SW480 (cell line): Measurements from ENCODE around the gene ITIH2.
"Not testable (repeated sequence)": the region's sequence is repeated elsewhere in the genome, so short reads cannot be mapped to it uniquely, and the experiment has no call there.

Experiments used
- DNase-seq: peaks from one replicate; pipeline ENCODE4 v3.0.0-alpha.2; 2016; ENCODE audit warnings: low spot score

Gene ITIH2

GRCh38 chr10:7697426-7697825 lies 5.7 kb upstream of the ITIH2 start:
- DNase-seq = no peak

GRCh38 chr10:7700577-7701125 lies 2.5 kb upstream of the ITIH2 start:
- no peak for DNase-seq

GRCh38 chr10:7701158-7701742 lies 1.9 kb upstream of the ITIH2 start:
- no peak for DNase-seq

- no peak for DNase-seq
These were observed 766 bp upstream of the ITIH2 start for GRCh38 chr10:7702288-7702812.

- no peak for DNase-seq
These were observed 1.2 kb downstream of the ITIH2 start for GRCh38 chr10:7704071-7705016.

GRCh38 chr10:7705341-7705740 lies 2.2 kb downstream of the ITIH2 start:
- no peak for DNase-seq

GRCh38 chr10:7706534-7707073 lies 3.5 kb downstream of the ITIH2 start:
- no peak for DNase-seq

GRCh38 chr10:7707102-7707501 lies 4.0 kb downstream of the ITIH2 start:
- DNase-seq = no peak

GRCh38 chr10:7707858-7708622 lies 4.9 kb downstream of the ITIH2 start:
- DNase-seq = no peak

GRCh38 chr10:7708832-7709231 lies 5.7 kb downstream of the ITIH2 start:
- DNase-seq = no peak

- no peak for DNase-seq
These were observed 7.3 kb downstream of the ITIH2 start for GRCh38 chr10:7710446-7710845.

GRCh38 chr10:7711075-7711474 lies 8.0 kb downstream of the ITIH2 start:
- DNase-seq = not testable (repeated sequence)

GRCh38 chr10:7715515-7715914 lies 12.4 kb downstream of the ITIH2 start:
- DNase-seq = no peak

GRCh38 chr10:7717767-7718166 lies 14.7 kb downstream of the ITIH2 start:
- DNase-seq = no peak

- no peak for DNase-seq
These were observed 15.6 kb downstream of the ITIH2 start for GRCh38 chr10:7718685-7719084.

- DNase-seq = no peak
These were observed 17.4 kb downstream of the ITIH2 start for GRCh38 chr10:7720478-7720877.

GRCh38 chr10:7722927-7723529 lies 19.9 kb downstream of the ITIH2 start:
- DNase-seq = no peak

GRCh38 chr10:7734821-7735220 lies 31.7 kb downstream of the ITIH2 start:
- DNase-seq = no peak

GRCh38 chr10:7738536-7739407 lies 35.7 kb downstream of the ITIH2 start:
- no peak for DNase-seq

GRCh38 chr10:7744307-7744706 lies 41.2 kb downstream of the ITIH2 start:
- DNase-seq = no peak
